Fibroblast of lung (primary cell): Measurements from ENCODE around the gene CERCAM. TPM values are rescaled to one million over a fixed set of nuclear protein-coding genes. Genes with fewer than 3 reads are reported as not detected.

Source experiments
- DNase-seq, 2 donors: peaks; one replicate each; pipeline versions ENCODE4 v3.0.0 to v3.0.0-alpha.2; 2010; ENCODE audit warnings: low read depth in 2 of 2
- H2AFZ ChIP-seq: 2 replicates; pipeline ENCODE4 v1.5.1; 2012; ENCODE audit warnings: low read length, control low read depth, inconsistent platforms
- H3K27ac ChIP-seq: 2 replicates; pipeline ENCODE4 v1.5.1; 2011; ENCODE audit warnings: low read length, control low read depth; ENCODE audit not compliant: insufficient read depth
- H3K27me3 ChIP-seq: 2 replicates; pipeline ENCODE4 v1.5.1; 2011; ENCODE audit warnings: mild to moderate bottlenecking, low read length; ENCODE audit not compliant: control insufficient read depth, insufficient read depth
- H3K36me3 ChIP-seq: 2 replicates; pipeline ENCODE4 v1.5.1; 2011; ENCODE audit warnings: low read length; ENCODE audit not compliant: control insufficient read depth, insufficient read depth
- H3K4me1 ChIP-seq: 2 replicates; pipeline ENCODE4 v1.5.1; 2011; ENCODE audit warnings: low read length; ENCODE audit not compliant: control insufficient read depth, insufficient read depth; ENCODE audit errors: extremely low read depth
- H3K4me2 ChIP-seq: 2 replicates; pipeline ENCODE4 v1.5.1; 2011; ENCODE audit warnings: low read length, control low read depth; ENCODE audit not compliant: insufficient read depth; ENCODE audit errors: extremely low read depth
- H3K4me3 ChIP-seq, 4 experiments: fragments of 200-600 bp in 1 of 4; sonication (generic) in 1 of 4; replicated peaks in 1 of 4; 2 replicates each; pipeline ENCODE4 v1.5.1; 2011 to 2016; ENCODE audit warnings: low read length in 4 of 4, low read depth in 3 of 4, mild to moderate bottlenecking in 3 of 4, control low read depth in 2 of 4, inconsistent platforms in 1 of 4, mixed read lengths in 1 of 4; ENCODE audit not compliant: insufficient read depth in 1 of 4; ENCODE audit errors: control extremely low read depth in 1 of 4
- H3K79me2 ChIP-seq: 2 replicates; pipeline ENCODE4 v1.5.1; 2012; ENCODE audit warnings: mild to moderate bottlenecking, low read length, inconsistent platforms; ENCODE audit not compliant: control insufficient read depth, insufficient read depth
- H3K9ac ChIP-seq: 2 replicates; pipeline ENCODE4 v1.5.1; 2011; ENCODE audit warnings: mild to moderate bottlenecking, low read length, control low read depth; ENCODE audit not compliant: insufficient read depth
- H3K9me3 ChIP-seq: 2 replicates; pipeline ENCODE4 v1.5.1; 2012; ENCODE audit warnings: low read depth, low read length; ENCODE audit not compliant: control insufficient read depth, insufficient read depth
- H4K20me1 ChIP-seq: 2 replicates; pipeline ENCODE4 v1.5.1; 2011; ENCODE audit warnings: low read length; ENCODE audit not compliant: control insufficient read depth, insufficient read depth; ENCODE audit errors: extremely low read depth
- EZH2 ChIP-seq: IDR thresholded peaks from 2 replicates; pipeline ENCODE4 v1.5.1; 2012; ENCODE audit warnings: low read length, control low read depth, mild to moderate bottlenecking; ENCODE audit errors: missing control alignments
- polyA plus RNA-seq, 2 donors: library from polyadenylated mRNA; depleted of rRNA in 1 of 2; stranded (reverse) in 1 of 2; unstranded in 1 of 2; fragments of >200 nt; gene quantifications; 2 replicates each; pipeline ENCODE4 v1.2.1, GENCODE V29; 2011 to 2012; ENCODE audit warnings: missing spikeins in 1 of 2
- total RNA-seq: library from RNA; depleted of rRNA; stranded (reverse); fragments of >200 nt; gene quantifications from 2 replicates; pipeline ENCODE4 v1.2.1, GENCODE V29; 2014
- TF ChIP-seq, protein P1 (sequence below), 2 donors: IDR thresholded peaks in 1 of 2; conservative IDR thresholded peaks in 1 of 2; 1 replicate in 1 of 2; 2 replicates in 1 of 2; pipeline ENCODE4 v1.5.1; 2011 to 2012; ENCODE audit warnings: low read length in 2 of 2, control low read depth in 1 of 2, inconsistent platforms in 1 of 2, low read depth in 1 of 2, mild to moderate bottlenecking in 1 of 2

Gene CERCAM
- total and polyA plus RNA-seq, 2 donors (not counting 1 experiment from before 2014, with no cell fraction given), result 64.2 to 90.5 TPM

DNA sequence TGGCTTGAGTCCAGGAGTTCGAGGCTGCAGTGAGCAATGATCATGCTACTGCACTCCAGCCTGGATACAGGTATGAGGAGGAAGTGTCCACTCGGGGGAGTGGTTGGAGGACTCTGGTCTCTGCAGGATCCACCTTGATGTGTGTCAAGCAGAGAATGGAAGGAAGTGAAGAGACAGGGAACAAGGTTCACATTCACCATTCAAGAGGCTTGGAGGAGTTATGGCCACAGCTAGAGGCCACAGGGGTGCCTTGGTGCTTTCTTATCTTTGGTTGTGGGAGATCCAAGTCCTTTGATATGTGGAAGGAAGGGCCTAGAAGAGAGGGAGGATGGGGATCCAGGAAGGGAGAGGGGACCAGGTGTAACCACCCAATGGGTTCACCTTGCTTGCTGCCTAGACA lies 5.4 kb upstream of the CERCAM start:
- Histone ChIP-seq H2AFZ (no peak overlapping the region), H3K4me3 (no peak overlapping the region), H3K9ac (no peak overlapping the region), H3K27ac (no peak overlapping the region), H3K9me3 (no peaks in the 10 kb centered on the region), H4K20me1 (no peaks in the 10 kb centered on the region), H3K4me1 (peaks cover 7% of the 10 kb centered on the region), H3K27me3 (peaks cover 12% of the 10 kb centered on the region), H3K36me3 (no peaks in the 10 kb centered on the region), H3K4me2 (no peak overlapping the region), H3K79me2 (no peaks in the 10 kb centered on the region)
- TF ChIP-seq EZH2, result no peak
- TF ChIP-seq, protein P1, sequence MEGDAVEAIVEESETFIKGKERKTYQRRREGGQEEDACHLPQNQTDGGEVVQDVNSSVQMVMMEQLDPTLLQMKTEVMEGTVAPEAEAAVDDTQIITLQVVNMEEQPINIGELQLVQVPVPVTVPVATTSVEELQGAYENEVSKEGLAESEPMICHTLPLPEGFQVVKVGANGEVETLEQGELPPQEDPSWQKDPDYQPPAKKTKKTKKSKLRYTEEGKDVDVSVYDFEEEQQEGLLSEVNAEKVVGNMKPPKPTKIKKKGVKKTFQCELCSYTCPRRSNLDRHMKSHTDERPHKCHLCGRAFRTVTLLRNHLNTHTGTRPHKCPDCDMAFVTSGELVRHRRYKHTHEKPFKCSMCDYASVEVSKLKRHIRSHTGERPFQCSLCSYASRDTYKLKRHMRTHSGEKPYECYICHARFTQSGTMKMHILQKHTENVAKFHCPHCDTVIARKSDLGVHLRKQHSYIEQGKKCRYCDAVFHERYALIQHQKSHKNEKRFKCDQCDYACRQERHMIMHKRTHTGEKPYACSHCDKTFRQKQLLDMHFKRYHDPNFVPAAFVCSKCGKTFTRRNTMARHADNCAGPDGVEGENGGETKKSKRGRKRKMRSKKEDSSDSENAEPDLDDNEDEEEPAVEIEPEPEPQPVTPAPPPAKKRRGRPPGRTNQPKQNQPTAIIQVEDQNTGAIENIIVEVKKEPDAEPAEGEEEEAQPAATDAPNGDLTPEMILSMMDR (conservative IDR thresholded peaks at IDR 0.05 in 1 of 2, IDR thresholded peaks at IDR 0.05 in 1 of 2; ENCODE audit: low read depth in 1 of 2, low read length in 2 of 2), result no peak
- DNase-seq, result no peak

DNA sequence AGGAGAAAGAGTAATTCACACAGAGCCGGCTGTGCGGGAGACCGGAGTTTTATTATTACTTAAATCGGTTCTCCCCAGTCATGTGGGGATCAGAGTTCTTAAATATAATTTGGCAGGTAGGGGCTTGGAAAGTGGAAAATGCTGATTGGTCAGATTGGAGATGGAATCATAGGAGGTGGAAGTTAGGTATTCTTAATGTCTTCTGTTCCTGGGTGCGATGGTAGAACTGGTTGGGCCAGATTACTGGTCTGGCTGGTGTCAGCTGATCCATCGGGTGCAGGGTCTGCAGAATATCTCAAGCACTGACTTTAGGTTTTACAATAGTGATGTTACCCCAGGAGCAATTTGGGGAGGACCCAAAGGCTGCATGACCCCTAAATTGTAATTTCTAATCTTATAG lies 4.6 kb upstream of the CERCAM start:
- Histone ChIP-seq H3K4me1 (peaks cover 7% of the 10 kb centered on the region), H3K4me2 (no peak overlapping the region), H3K9me3 (no peaks in the 10 kb centered on the region), H3K27ac (no peak overlapping the region), H3K4me3 (no peak overlapping the region), H2AFZ (no peak overlapping the region), H3K36me3 (no peaks in the 10 kb centered on the region), H3K79me2 (no peaks in the 10 kb centered on the region), H3K27me3 (peaks cover 12% of the 10 kb centered on the region), H3K9ac (no peak overlapping the region), H4K20me1 (no peaks in the 10 kb centered on the region)
- TF ChIP-seq, protein P1 (conservative IDR thresholded peaks at IDR 0.05 in 1 of 2, IDR thresholded peaks at IDR 0.05 in 1 of 2; ENCODE audit: low read depth in 1 of 2, low read length in 2 of 2), result no peak
- no peak for TF ChIP-seq EZH2
- no peak for DNase-seq

DNA sequence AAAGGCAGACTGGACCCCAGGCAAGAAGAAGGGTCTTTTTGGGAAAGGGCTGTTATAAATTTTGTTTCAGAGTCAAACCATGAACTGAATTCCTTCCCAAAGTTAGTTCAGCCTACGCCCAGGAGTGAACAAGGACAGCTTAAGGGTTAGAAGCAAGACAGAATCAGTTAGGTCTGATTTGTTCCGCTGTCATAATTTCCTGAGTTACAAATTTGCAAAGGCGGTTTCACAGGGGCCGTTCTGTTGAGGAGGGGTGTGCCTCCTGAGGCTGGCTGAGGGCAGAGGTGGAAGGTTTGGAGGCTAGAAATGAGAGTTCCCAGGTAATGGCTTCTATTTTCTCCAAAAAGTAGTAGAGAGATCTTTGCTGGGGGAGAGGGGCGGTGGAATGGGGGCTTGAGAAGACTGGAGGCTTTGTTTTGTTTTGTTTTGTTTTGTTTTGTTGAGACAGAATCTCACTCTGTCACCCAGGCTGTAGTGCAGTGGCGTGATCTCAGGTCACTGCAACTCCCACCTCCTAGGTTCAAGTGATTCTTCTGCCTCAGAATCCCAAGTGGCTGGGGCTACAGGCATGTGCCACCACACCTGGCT lies 4.1 kb upstream of the CERCAM start:
- no peaks in the 10 kb centered on the region for H3K79me2 ChIP-seq
- H4K20me1 ChIP-seq, result no peaks in the 10 kb centered on the region
- H3K4me1 ChIP-seq, result peaks cover 7% of the 10 kb centered on the region
- TF ChIP-seq, protein P1 (conservative IDR thresholded peaks at IDR 0.05 in 1 of 2, IDR thresholded peaks at IDR 0.05 in 1 of 2; ENCODE audit: low read depth in 1 of 2, low read length in 2 of 2), result no peak
- no peak for TF ChIP-seq EZH2
- no peaks in the 10 kb centered on the region for H3K9me3 ChIP-seq
- H3K9ac ChIP-seq, result no peak overlapping the region
- H3K4me3 ChIP-seq, result no peak overlapping the region
- H3K27ac ChIP-seq, result no peak overlapping the region
- H3K4me2 ChIP-seq, result no peak overlapping the region
- H3K27me3 ChIP-seq, result peaks cover 12% of the 10 kb centered on the region
- no peaks in the 10 kb centered on the region for H3K36me3 ChIP-seq
- DNase-seq, result no peak
- H2AFZ ChIP-seq, result no peak overlapping the region
